ENCODE results near the gene TOMM40. TPM values are rescaled to one million over a fixed set of nuclear protein-coding genes. Genes with fewer than 3 reads are reported as not detected.

Gene TOMM40
- total RNA-seq, 1 experiment from 2014 or later: 180 TPM

GRCh38 chr19:44927746-44928145, 36.7 kb downstream of the TOMM40 start:
- no peaks in the 10 kb centered on the region for H4K20me1 ChIP-seq (ENCODE audit: control insufficient read depth, insufficient read depth, insufficient read length)
- H3K4me1 Mint-ChIP-seq: peaks cover 14 to 19% of the 10 kb centered on the region in 2 experiments

More at GRCh38 chr19:44927746-44928145, 36.7 kb downstream of the TOMM40 start:
- Histone ChIP-seq H2BK15ac (ENCODE audit: low read depth, low read length) (no peak overlapping the region), H3K4me1 (ENCODE audit: insufficient read depth, low read length) (no peaks in the 10 kb centered on the region; the same call in 1 of the 2 replicates), H4K8ac (replicated peaks; ENCODE audit: insufficient read length, low read depth, low read length) (no peak overlapping the region), H3K56ac (ENCODE audit: insufficient read length, low read depth, low read length) (no peak overlapping the region), H3K23ac (ENCODE audit: insufficient read length, low read depth, low read length) (no peak overlapping the region), H3K27me3 (ENCODE audit: insufficient read depth, low read length) (no peaks in the 10 kb centered on the region), H2BK20ac (ENCODE audit: low read depth, low read length, poor library complexity, severe bottlenecking) (no peak overlapping the region), H3K18ac (ENCODE audit: insufficient read length, low read depth, low read length) (no peak overlapping the region), H3K27ac (ENCODE audit: insufficient read length, low read depth, low read length) (no peak overlapping the region), H3K14ac (ENCODE audit: insufficient read depth, low read length) (no peak overlapping the region), H3K4ac (ENCODE audit: low read depth, low read length) (no peak overlapping the region), H3K9me3 (ENCODE audit: control insufficient read depth, low read depth, low read length) (no peaks in the 10 kb centered on the region), H2AFZ (ENCODE audit: low read length) (no peak overlapping the region), H2BK12ac (ENCODE audit: insufficient read length, low read depth, low read length) (no peak overlapping the region), H3K79me2 (ENCODE audit: insufficient read depth, low read length) (no peaks in the 10 kb centered on the region), H4K5ac (ENCODE audit: insufficient read length, low read depth, low read length) (no peak overlapping the region), H3K9ac (ENCODE audit: extremely low read depth, insufficient read length, low read length) (no peak overlapping the region), H2BK120ac (ENCODE audit: low read depth, low read length, poor library complexity, severe bottlenecking) (no peak overlapping the region), H4K91ac (ENCODE audit: insufficient read length, low read depth, low read length) (no peak overlapping the region), H3K79me1 (ENCODE audit: insufficient read depth, low read depth, low read length, poor library complexity, severe bottlenecking) (no peaks in the 10 kb centered on the region), H3K4me2 (ENCODE audit: insufficient read depth, insufficient read length, low read length) (no peak overlapping the region), H2BK5ac (ENCODE audit: insufficient read length, low read length) (no peak overlapping the region), H3T11ph (ENCODE audit: low read length) (no peak overlapping the region), H3K23me2 (ENCODE audit: insufficient read length, low read depth, low read length, poor library complexity, severe bottlenecking) (no peaks in the 10 kb centered on the region), H2AK5ac (ENCODE audit: insufficient read length, low read length) (no peak overlapping the region)
- no CpG with 5 or more reads among the region's 5 CpGs for WGBS (ENCODE audit: extremely low coverage, insufficient read length, low lambda C conversion rate)
- Mint-ChIP-seq H3K27ac (no peak overlapping the region), H3K27me3 (ENCODE audit: low read depth) (peaks cover 38% of the 10 kb centered on the region), H3K4me3 (no peak overlapping the region), H3K9me3 (peaks cover 0 to 3% of the 10 kb centered on the region in 2 experiments; a peak in 1 of 5 replicates), H3K36me3 (ENCODE audit: insufficient read depth in 1 of 3, low read depth in 3 of 3) (peaks cover 0 to 2% (median 0%) of the 10 kb centered on the region in 3 experiments; a peak in 2 of 7 replicates)
- TF ChIP-seq CTCF (conservative IDR thresholded peaks at IDR 0.05): no peak
- DNase-seq: no peak
